Left lung (tissue), 10 donors: Measurements from ENCODE around the gene PGM2L1. TPM values are rescaled to one million over a fixed set of nuclear protein-coding genes. Genes with fewer than 3 reads are reported as not detected.

ENCODE experiments used
- ATAC-seq: fragments of 200-7000 bp; cut with Tn5 transposase; one replicate; pipeline ENCODE4 v1.9.1; 2020; ENCODE audit warnings: moderate library complexity
- DNase-seq, 4 donors: peaks; one replicate each; pipeline ENCODE4 v3.0.0-alpha.2; 2013 to 2020
- H3K27ac ChIP-seq, 2 donors: fragments of 200-600 bp; sonication (generic) in 1 of 2; one replicate each; pipeline versions ENCODE4 v1.5.0 to v1.8.0; 2020 to 2021
- H3K27me3 ChIP-seq, 2 donors: fragments of 200-600 bp; sonication (generic) in 1 of 2; one replicate each; pipeline versions ENCODE4 v1.5.0 to v1.8.0; 2020 to 2021
- H3K36me3 ChIP-seq, 2 donors: fragments of 200-600 bp; sonication (generic) in 1 of 2; one replicate each; pipeline versions ENCODE4 v1.5.0 to v1.8.0; 2020 to 2021
- H3K4me1 ChIP-seq, 2 donors: fragments of 200-600 bp; one replicate each; pipeline ENCODE4 v1.8.0; 2021
- H3K4me3 ChIP-seq, 2 donors: fragments of 200-600 bp; sonication (generic) in 1 of 2; one replicate each; pipeline versions ENCODE4 v1.5.0 to v1.8.0; 2020 to 2021; ENCODE audit warnings: mild to moderate bottlenecking in 1 of 2
- H3K9me3 ChIP-seq, 2 donors: fragments of 200-600 bp; sonication (generic) in 1 of 2; one replicate each; pipeline versions ENCODE4 v1.5.0 to v1.8.0; 2020 to 2021
- CTCF ChIP-seq, 2 donors: fragments of 200-600 bp; sonication (generic) in 1 of 2; IDR thresholded peaks; one replicate each; pipeline versions ENCODE4 v1.5.0 to v1.8.0; 2021; ENCODE audit warnings: antibody characterized with exemption in 2 of 2
- intact Hi-C, 2 donors: fragments of 100-400 bp; cut with DNase I; formaldehyde crosslinking; loops; one replicate each; pipeline versions ENCODE4 v1.11.2 to v1.14.2; 2022
- polyA plus RNA-seq, 6 donors: library from polyadenylated mRNA; unstranded; fragments of 120-200 nt; gene quantifications; one replicate each; pipeline ENCODE4 v1.2.1, GENCODE V29; 2013; ENCODE audit not compliant: insufficient read length in 6 of 6
- total RNA-seq, 2 donors: library from RNA; stranded (reverse); fragmentation: NEBNext Ultra II Directional; extraction: Animal tissue kit (Norgen Biotek cat#: 25700); gene quantifications; one replicate each; pipeline ENCODE4 v1.2.1, GENCODE V29; 2021
- donor health status: DM: no; HTN: yes; CAD: no.
- donor health status: DM: no; HTN: no; CAD: no.

Gene PGM2L1
- total and polyA plus RNA-seq, 8 donors, result 4.8 to 12.2 (median 5.7) TPM

- peaks cover 0 to 1% of the 10 kb centered on the region in 2 donors for H3K9me3 ChIP-seq
- ATAC-seq (no peak), DNase-seq (no peak)
- H3K27ac ChIP-seq, result no peak overlapping the region
- intact Hi-C loops, result no loop called here
- H3K27me3 ChIP-seq, result no peaks in the 10 kb centered on the region
- TF ChIP-seq CTCF (IDR thresholded peaks at IDR 0.05), result no peak
- H3K4me3 ChIP-seq, result no peak overlapping the region
- peaks cover 0 to 17% of the 10 kb centered on the region in 2 donors for H3K36me3 ChIP-seq
- H3K4me1 ChIP-seq, result no peaks in the 10 kb centered on the region
Measured at GRCh38 chr11:74357449-74357848, 40.8 kb downstream of the PGM2L1 start.

GRCh38 chr11:74355626-74356025 lies 42.6 kb downstream of the PGM2L1 start:
- H3K27ac ChIP-seq, result no peak overlapping the region
- H3K27me3 ChIP-seq, result no peaks in the 10 kb centered on the region
- H3K4me1 ChIP-seq, result no peaks in the 10 kb centered on the region
- ATAC-seq, result no peak
- no peak for TF ChIP-seq CTCF (IDR thresholded peaks at IDR 0.05)
- intact Hi-C loops, result no loop called here
- no peak overlapping the region for H3K4me3 ChIP-seq
- H3K9me3 ChIP-seq, result no peaks in the 10 kb centered on the region
- DNase-seq, result no peak
- H3K36me3 ChIP-seq, result peaks cover 0 to 12% of the 10 kb centered on the region in 2 donors

GRCh38 chr11:74354036-74354435 lies 44.2 kb downstream of the PGM2L1 start:
- H3K36me3 ChIP-seq, result peaks cover 0 to 3% of the 10 kb centered on the region in 2 donors
- ATAC-seq, result no peak
- H3K4me1 ChIP-seq, result no peaks in the 10 kb centered on the region
- H3K9me3 ChIP-seq, result no peaks in the 10 kb centered on the region
- intact Hi-C loops, result no loop called here
- TF ChIP-seq CTCF (IDR thresholded peaks at IDR 0.05), result no peak
- DNase-seq, result no peak
- H3K4me3 ChIP-seq, result no peak overlapping the region
- no peaks in the 10 kb centered on the region for H3K27me3 ChIP-seq
- H3K27ac ChIP-seq, result no peak overlapping the region

- H3K4me3 ChIP-seq, result no peak overlapping the region
- no peaks in the 10 kb centered on the region for H3K4me1 ChIP-seq
- DNase-seq (no peak), ATAC-seq (no peak)
- no peaks in the 10 kb centered on the region for H3K27me3 ChIP-seq
- H3K9me3 ChIP-seq, result no peaks in the 10 kb centered on the region
- H3K36me3 ChIP-seq, result peaks cover 0 to 13% of the 10 kb centered on the region in 2 donors
- intact Hi-C loops, result no loop called here
- no peak overlapping the region for H3K27ac ChIP-seq
- TF ChIP-seq CTCF (IDR thresholded peaks at IDR 0.05), result no peak
Measured at GRCh38 chr11:74347381-74347780, 50.9 kb downstream of the PGM2L1 start.

- H3K4me1 ChIP-seq, result no peaks in the 10 kb centered on the region
- no peak overlapping the region for H3K4me3 ChIP-seq
- H3K36me3 ChIP-seq, result peaks cover 0 to 24% of the 10 kb centered on the region in 2 donors
- no peak for TF ChIP-seq CTCF (IDR thresholded peaks at IDR 0.05)
- no peak for ATAC-seq
- H3K27ac ChIP-seq, result no peak overlapping the region
- H3K27me3 ChIP-seq, result no peaks in the 10 kb centered on the region
- DNase-seq, result no peak
- intact Hi-C loops, result no loop called here
- no peaks in the 10 kb centered on the region for H3K9me3 ChIP-seq
Measured at GRCh38 chr11:74345420-74345819, 52.8 kb downstream of the PGM2L1 start.
